Upper lobe of right lung (tissue), 1 donor: ENCODE data around the gene ARVCF. TPM values are rescaled to one million over a fixed set of nuclear protein-coding genes. Genes with fewer than 3 reads are reported as not detected.

Experiments used
- ATAC-seq: fragments of 200-7000 bp; cut with Tn5 transposase; one replicate; pipeline ENCODE4 v1.9.1; 2020; ENCODE audit warnings: mild to moderate bottlenecking, moderate library complexity
- DNase-seq: peaks from one replicate; pipeline ENCODE4 v3.0.0-alpha.2; 2020
- H3K27ac ChIP-seq: fragments of 200-600 bp; one replicate; pipeline ENCODE4 v1.8.0; 2022
- H3K27me3 ChIP-seq: fragments of 200-600 bp; one replicate; pipeline ENCODE4 v1.8.0; 2022; ENCODE audit warnings: mild to moderate bottlenecking
- H3K36me3 ChIP-seq: fragments of 200-600 bp; one replicate; pipeline ENCODE4 v1.8.0; 2022
- H3K4me1 ChIP-seq: fragments of 200-600 bp; one replicate; pipeline ENCODE4 v1.8.0; 2022
- H3K4me3 ChIP-seq: fragments of 200-600 bp; one replicate; pipeline ENCODE4 v1.8.0; 2022; ENCODE audit warnings: mild to moderate bottlenecking
- H3K9me3 ChIP-seq: fragments of 200-600 bp; one replicate; pipeline ENCODE4 v1.8.0; 2022
- CTCF ChIP-seq: fragments of 200-600 bp; IDR thresholded peaks from one replicate; pipeline ENCODE4 v1.8.0; 2022; ENCODE audit warnings: antibody characterized with exemption
- intact Hi-C: fragments of 100-400 bp; cut with DNase I; formaldehyde crosslinking; loops from one replicate; pipeline ENCODE4 v1.11.0; 2022
- long read RNA-seq: library from polyadenylated mRNA; unstranded; transcript quantifications from one replicate; pipeline ENCODE4 v2.0.0, GENCODE V29; 2021
- total RNA-seq: library from RNA; stranded (reverse); fragmentation: NEBNext Ultra II Directional; extraction: Animal tissue kit (Norgen Biotek cat#: 25700); gene quantifications from one replicate; pipeline ENCODE4 v1.2.1, GENCODE V29; 2021
- donor health status: DM: no; HTN: yes; CAD: no; lungs with severe emphysema.

ARVCF gene, protein sequence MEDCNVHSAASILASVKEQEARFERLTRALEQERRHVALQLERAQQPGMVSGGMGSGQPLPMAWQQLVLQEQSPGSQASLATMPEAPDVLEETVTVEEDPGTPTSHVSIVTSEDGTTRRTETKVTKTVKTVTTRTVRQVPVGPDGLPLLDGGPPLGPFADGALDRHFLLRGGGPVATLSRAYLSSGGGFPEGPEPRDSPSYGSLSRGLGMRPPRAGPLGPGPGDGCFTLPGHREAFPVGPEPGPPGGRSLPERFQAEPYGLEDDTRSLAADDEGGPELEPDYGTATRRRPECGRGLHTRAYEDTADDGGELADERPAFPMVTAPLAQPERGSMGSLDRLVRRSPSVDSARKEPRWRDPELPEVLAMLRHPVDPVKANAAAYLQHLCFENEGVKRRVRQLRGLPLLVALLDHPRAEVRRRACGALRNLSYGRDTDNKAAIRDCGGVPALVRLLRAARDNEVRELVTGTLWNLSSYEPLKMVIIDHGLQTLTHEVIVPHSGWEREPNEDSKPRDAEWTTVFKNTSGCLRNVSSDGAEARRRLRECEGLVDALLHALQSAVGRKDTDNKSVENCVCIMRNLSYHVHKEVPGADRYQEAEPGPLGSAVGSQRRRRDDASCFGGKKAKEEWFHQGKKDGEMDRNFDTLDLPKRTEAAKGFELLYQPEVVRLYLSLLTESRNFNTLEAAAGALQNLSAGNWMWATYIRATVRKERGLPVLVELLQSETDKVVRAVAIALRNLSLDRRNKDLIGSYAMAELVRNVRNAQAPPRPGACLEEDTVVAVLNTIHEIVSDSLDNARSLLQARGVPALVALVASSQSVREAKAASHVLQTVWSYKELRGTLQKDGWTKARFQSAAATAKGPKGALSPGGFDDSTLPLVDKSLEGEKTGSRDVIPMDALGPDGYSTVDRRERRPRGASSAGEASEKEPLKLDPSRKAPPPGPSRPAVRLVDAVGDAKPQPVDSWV
- total RNA-seq: 25.4 TPM
- long read RNA-seq, partial matches to known transcripts: 17 of 79 reads
- long read RNA-seq, other reads (novel, unspliced or antisense): 60 of 79 reads

DNA sequence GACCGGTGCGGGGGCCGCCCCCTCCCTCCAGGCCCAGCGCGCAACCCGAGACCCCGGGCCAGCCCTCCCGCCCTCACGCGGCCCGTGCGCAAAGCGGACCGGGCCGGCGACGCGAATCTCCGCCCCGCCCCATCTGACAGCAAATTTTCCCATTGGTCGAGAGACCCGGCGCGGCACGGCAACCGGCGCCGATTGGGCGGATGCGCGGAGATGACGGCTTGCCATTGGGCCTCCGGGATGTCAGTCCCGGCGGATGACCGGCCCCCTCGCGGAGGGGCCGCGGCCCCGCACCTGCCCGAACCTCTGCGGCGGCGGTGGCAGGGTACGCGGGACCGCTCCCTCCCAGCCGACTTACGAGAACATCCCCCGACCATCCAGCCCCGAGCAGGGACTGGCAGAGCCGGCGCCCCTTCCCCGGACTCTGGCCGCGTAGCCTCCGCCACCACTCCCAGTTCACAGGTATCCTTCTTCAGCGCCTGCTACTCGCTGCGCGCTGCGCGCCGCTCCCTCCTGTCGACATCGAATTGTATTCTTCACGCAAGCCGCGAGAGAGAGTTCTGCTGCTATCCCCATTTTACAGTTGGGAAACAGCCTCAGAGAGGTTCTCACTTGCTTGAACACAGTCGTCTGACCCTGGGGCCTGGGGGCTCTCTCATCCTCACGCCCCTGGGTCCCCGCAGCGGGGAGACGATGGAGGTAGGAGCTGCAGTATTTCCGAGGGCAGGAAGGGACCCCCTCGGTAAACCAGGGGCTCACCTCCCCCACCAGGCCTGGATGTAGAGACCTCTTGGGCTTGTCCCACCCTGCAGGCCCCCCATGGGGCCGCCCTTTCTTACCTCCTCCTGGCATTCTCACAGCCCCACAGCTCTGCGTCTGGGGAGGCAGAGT is at the start of gene ARVCF:
Gene ARVCF, minus strand, starts transcription at position 90 of the 888 bp plus-strand sequence. CDS start 26,029 bp downstream, outside the sequence.
- ATAC-seq (peak; percentile 79), DNase-seq (peak; percentile 95)
- TF ChIP-seq CTCF: peak; percentile 25
- intact Hi-C loops: no loop called here
- Histone ChIP-seq H3K27ac (no peak within 1 kb of the TSS), H3K9me3 (no peaks in the 10 kb centered on the region), H3K36me3 (no peaks in the 10 kb centered on the region), H3K4me1 (peaks cover 24% of the 10 kb centered on the region), H3K27me3 (no peaks in the 10 kb centered on the region), H3K4me3 (peak within 1 kb of the TSS; percentile 85)

DNA sequence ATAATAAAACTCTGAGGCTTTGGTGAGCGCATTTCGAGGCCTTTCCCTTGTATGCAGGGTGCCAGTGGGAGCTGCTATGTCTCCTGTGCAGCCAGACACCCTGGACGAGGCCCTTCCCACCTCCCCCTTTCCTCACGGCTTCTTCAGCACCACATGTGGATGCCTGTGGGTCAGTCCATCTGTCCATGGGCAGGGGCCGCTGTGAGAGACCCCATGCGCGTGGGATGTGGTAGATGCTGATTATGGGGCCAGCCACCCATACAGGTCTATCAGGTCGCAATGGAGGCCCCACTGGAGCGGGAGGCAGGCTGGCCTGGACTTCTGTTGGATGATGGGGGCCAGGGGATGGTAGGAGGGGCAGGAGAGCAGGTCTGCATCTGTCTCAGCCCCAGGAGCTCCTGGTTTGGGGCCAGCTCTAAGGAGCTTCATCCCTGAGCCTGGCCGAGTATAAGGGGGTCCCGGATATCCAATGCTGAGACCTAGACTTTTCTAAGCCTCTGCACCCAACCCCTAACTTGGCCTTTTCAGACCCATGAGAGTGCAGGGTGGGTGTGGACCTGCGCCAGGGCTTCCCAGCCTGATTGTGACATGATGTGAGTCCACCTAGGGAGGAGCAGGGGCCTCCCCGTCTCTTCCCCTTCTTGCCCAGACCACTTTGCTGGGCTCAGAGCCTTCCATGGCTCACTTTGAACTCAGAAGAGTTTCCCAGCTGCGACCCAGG is 49.4 kb upstream of the ARVCF start:
- Histone ChIP-seq H3K9me3 (no peaks in the 10 kb centered on the region), H3K27ac (no peak overlapping the region), H3K4me1 (no peaks in the 10 kb centered on the region), H3K4me3 (no peak overlapping the region), H3K36me3 (peaks cover 39% of the 10 kb centered on the region), H3K27me3 (no peaks in the 10 kb centered on the region)
- TF ChIP-seq CTCF: no peak
- no peak for ATAC-seq
- intact Hi-C loops: no loop called here
- no peak for DNase-seq

DNA sequence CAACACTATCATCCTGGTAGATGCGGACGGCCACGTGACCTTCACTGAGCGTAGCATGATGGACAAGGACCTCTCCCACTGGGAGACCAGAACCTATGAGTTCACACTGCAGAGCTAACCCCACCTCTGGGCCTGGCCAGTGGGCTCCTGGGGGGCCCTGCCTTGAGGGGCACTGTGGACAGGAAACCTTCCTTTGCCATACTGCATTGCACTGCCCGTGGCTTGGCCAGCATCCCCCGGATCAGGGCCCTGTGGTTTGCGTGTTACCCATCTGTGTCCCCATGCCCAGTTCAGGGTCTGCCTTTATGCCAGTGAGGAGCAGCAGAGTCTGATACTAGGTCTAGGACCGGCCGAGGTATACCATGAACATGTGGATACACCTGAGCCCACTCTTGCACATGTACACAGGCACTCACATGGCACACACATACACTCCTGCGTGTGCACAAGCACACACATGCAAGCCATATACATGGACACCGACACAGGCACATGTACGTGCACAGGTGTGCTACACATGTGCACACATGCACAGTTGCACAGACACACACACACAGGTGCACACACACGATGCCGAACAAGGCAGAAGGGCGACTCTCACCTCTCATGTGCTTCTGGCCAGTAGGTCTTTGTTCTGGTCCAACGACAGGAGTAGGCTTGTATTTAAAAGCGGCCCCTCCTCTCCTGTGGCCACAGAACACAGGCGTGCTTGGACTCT is 48.1 kb upstream of the ARVCF start:
- intact Hi-C loops: no loop called here
- H3K27me3 ChIP-seq: no peaks in the 10 kb centered on the region
- H3K27ac ChIP-seq: no peak overlapping the region
- ATAC-seq: no peak
- no peak for TF ChIP-seq CTCF
- DNase-seq: no peak
- no peaks in the 10 kb centered on the region for H3K9me3 ChIP-seq
- H3K4me1 ChIP-seq: no peaks in the 10 kb centered on the region
- H3K4me3 ChIP-seq: no peak overlapping the region
- H3K36me3 ChIP-seq: peaks cover 44% of the 10 kb centered on the region

GRCh38 chr22:20064140-20064480 is 47.5 kb upstream of the ARVCF start:
- no peak for TF ChIP-seq CTCF
- no peaks in the 10 kb centered on the region for H3K9me3 ChIP-seq
- no peak overlapping the region for H3K27ac ChIP-seq
- H3K27me3 ChIP-seq: no peaks in the 10 kb centered on the region
- DNase-seq: no peak
- intact Hi-C loops: no loop called here
- peak; percentile 15 for ATAC-seq
- H3K4me3 ChIP-seq: no peak overlapping the region
- peaks cover 44% of the 10 kb centered on the region for H3K36me3 ChIP-seq
- H3K4me1 ChIP-seq: no peaks in the 10 kb centered on the region
